Activated CD8-positive, alpha-beta T cell treated with anti-CD3 and anti-CD28 coated beads for 36 hours (primary cell): ENCODE data around the gene KIAA0586. TPM values are rescaled to one million over a fixed set of nuclear protein-coding genes. Genes with fewer than 3 reads are reported as not detected.
A peak's percentile ranks its signal among the peaks of the same experiment; 100 is the strongest.

ENCODE experiments used
- ATAC-seq: fragments of 200-7000 bp; cut with Tn5 transposase; one replicate; pipeline ENCODE4 v1.10.0; 2021; ENCODE audit warnings: mild to moderate bottlenecking, moderate library complexity
- CTCF ChIA-PET: fragments of 350-600 bp; sonication (Branson Sonifier 250); formaldehyde crosslinking; loops from one replicate; lab custom pipeline; 2021; ENCODE audit warnings: antibody characterized with exemption; lab: Charles Lee
- POLR2A ChIA-PET: fragments of 350-600 bp; sonication (Branson Sonifier 250); formaldehyde crosslinking; loops from one replicate; lab custom pipeline; 2021; ENCODE audit warnings: antibody characterized with exemption; lab: Charles Lee
- DNase-seq: peaks from one replicate; pipeline ENCODE4 v3.0.0-alpha.2; 2020
- H3K27ac Mint-ChIP-seq: one replicate; pipeline ENCODE4 v1.8.0; 2021; ENCODE audit warnings: mild to moderate bottlenecking, mixed read lengths
- H3K27me3 Mint-ChIP-seq: one replicate; pipeline ENCODE4 v1.8.0; 2021; ENCODE audit warnings: mixed read lengths
- H3K36me3 Mint-ChIP-seq: one replicate; pipeline ENCODE4 v1.8.0; 2021; ENCODE audit warnings: low read depth, mixed read lengths
- H3K4me1 Mint-ChIP-seq: one replicate; pipeline ENCODE4 v1.8.0; 2021; ENCODE audit warnings: low read depth, mixed read lengths
- H3K4me3 Mint-ChIP-seq: one replicate; pipeline ENCODE4 v1.8.0; 2021; ENCODE audit warnings: mild to moderate bottlenecking, moderate library complexity, mixed read lengths
- H3K9me3 Mint-ChIP-seq: one replicate; pipeline ENCODE4 v1.8.0; 2021; ENCODE audit warnings: mixed read lengths
- intact Hi-C: fragments of 100-400 bp; cut with micrococcal nuclease; formaldehyde crosslinking; loops from one replicate; pipeline ENCODE4 v1.10.0; 2022
- total RNA-seq, 2 experiments: library from RNA; stranded (reverse); gene quantifications; one replicate each; pipeline ENCODE4 v1.2.3, GENCODE V29; 2021
- TF ChIP-seq, protein P1 (sequence below): fragments of 200-600 bp; IDR thresholded peaks from one replicate; pipeline ENCODE4 v1.8.0; 2022; ENCODE audit warnings: antibody characterized with exemption, mild to moderate bottlenecking

The KIAA0586 gene
- total RNA-seq, 2 experiments from 2014 or later, result 23.4 TPM

DNA sequence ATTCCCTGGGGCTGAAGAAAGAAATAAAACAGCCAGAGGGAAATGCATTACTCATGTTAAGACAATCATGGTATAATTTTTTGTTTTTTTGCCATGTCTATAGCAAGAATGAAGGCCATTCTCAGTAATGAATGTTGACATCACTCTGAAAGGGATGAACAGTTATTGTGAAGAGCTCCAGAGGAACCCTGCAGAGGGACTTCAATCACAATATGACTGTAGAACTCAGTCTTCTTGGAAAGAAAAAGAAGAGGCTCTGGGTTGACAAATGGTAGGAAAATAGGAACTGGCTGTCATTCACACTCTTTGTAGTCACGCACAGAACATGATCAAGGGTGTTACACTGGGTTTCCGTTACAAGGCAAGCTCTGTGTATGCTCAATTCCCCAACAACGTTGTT, 136.5 kb downstream of the KIAA0586 start:
- H3K4me3 Mint-ChIP-seq, result no peak overlapping the region
- intact Hi-C loops, result no loop called here
- DNase-seq (no peak), ATAC-seq (no peak)
- ChIA-PET CTCF (no interaction called here), POLR2A (no interaction called here)
- H3K27me3 Mint-ChIP-seq, result no peaks in the 10 kb centered on the region
- H3K27ac Mint-ChIP-seq, result no peak overlapping the region
- H3K4me1 Mint-ChIP-seq, result peaks cover under 1% of the 10 kb centered on the region
- TF ChIP-seq, protein P1, sequence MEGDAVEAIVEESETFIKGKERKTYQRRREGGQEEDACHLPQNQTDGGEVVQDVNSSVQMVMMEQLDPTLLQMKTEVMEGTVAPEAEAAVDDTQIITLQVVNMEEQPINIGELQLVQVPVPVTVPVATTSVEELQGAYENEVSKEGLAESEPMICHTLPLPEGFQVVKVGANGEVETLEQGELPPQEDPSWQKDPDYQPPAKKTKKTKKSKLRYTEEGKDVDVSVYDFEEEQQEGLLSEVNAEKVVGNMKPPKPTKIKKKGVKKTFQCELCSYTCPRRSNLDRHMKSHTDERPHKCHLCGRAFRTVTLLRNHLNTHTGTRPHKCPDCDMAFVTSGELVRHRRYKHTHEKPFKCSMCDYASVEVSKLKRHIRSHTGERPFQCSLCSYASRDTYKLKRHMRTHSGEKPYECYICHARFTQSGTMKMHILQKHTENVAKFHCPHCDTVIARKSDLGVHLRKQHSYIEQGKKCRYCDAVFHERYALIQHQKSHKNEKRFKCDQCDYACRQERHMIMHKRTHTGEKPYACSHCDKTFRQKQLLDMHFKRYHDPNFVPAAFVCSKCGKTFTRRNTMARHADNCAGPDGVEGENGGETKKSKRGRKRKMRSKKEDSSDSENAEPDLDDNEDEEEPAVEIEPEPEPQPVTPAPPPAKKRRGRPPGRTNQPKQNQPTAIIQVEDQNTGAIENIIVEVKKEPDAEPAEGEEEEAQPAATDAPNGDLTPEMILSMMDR, result no peak
- no peaks in the 10 kb centered on the region for H3K9me3 Mint-ChIP-seq
- H3K36me3 Mint-ChIP-seq, result no peaks in the 10 kb centered on the region

- Mint-ChIP-seq H3K27ac (no peak overlapping the region), H3K4me1 (peaks cover 9% of the 10 kb centered on the region), H3K27me3 (no peaks in the 10 kb centered on the region), H3K4me3 (no peak overlapping the region), H3K9me3 (no peaks in the 10 kb centered on the region), H3K36me3 (no peaks in the 10 kb centered on the region)
- CTCF ChIA-PET, result interaction anchor here (1.2 kb wide), 2 partner anchors 8 to 65 kb away, joined by 3 to 4 read pairs; no protein-coding TSS in a partner anchor
- POLR2A ChIA-PET, result interaction anchor here (1.3 kb wide), 1 partner anchor 35 kb away, joined by 3 read pairs; no protein-coding TSS in a partner anchor
- TF ChIP-seq, protein P1, result no peak
- intact Hi-C loops, result no loop called here
- DNase-seq, result no peak
- no peak for ATAC-seq
These were observed 138.3 kb downstream of the KIAA0586 start for GRCh38 chr14:58565832-58566231.

DNA sequence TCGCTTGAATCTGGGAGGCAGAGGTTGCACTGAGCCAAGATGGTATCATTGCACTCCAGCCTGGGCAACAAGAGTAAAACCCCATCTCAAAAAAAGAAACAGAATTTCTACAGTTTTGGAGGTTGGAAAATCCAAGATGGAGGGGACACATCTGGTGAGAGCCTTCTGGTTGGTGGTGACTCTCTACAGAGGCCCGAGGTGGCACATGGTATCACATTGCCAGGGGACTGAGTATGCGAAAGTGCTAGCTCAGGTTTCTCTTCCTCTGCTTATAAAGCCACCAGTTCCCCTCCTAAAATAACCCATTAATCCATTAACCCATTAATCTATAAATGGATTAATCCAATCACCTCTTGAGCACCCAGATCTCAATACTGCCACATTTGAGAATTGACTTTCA, 139.5 kb downstream of the KIAA0586 start:
- Mint-ChIP-seq H3K36me3 (no peaks in the 10 kb centered on the region), H3K4me1 (peaks cover 19% of the 10 kb centered on the region), H3K27me3 (no peaks in the 10 kb centered on the region), H3K4me3 (no peak overlapping the region), H3K9me3 (no peaks in the 10 kb centered on the region), H3K27ac (no peak overlapping the region)
- POLR2A ChIA-PET, result interaction anchor here (1.3 kb wide), 1 partner anchor 34 kb away, joined by 3 read pairs; no protein-coding TSS in a partner anchor
- TF ChIP-seq, protein P1, result no peak
- intact Hi-C loops, result no loop called here
- CTCF ChIA-PET, result interaction anchor here (1.2 kb wide), 1 partner anchor 9 kb away, joined by 3 read pairs; no protein-coding TSS in a partner anchor
- no peak for DNase-seq
- ATAC-seq, result no peak

DNA sequence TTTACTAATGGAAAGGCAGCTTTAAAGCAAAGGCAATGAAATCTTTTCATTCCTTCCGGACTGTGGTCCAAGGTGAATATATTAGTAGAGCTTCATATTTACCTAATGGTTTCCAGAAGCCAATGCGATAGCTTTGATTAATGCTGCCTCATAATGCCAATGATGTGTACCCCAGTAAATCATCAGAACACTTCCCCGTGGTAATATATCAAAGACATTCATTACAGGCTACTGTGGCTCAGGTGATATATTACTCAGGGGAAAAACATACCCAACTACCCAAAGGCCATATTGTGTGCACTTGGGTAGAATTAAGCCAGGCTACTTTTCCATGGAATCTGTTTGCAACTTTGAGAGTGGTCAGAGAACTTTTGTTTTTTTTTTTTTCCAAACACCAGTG, 140.8 kb downstream of the KIAA0586 start:
- TF ChIP-seq, protein P1, result no peak
- Mint-ChIP-seq H3K36me3 (no peaks in the 10 kb centered on the region), H3K9me3 (no peaks in the 10 kb centered on the region), H3K4me3 (no peak overlapping the region), H3K27me3 (no peaks in the 10 kb centered on the region), H3K4me1 (peaks cover 30% of the 10 kb centered on the region), H3K27ac (no peak overlapping the region)
- ChIA-PET CTCF (interaction anchor here (1.3 to 1.6 kb wide), 2 partner anchors 15 to 71 kb away, joined by 3 to 4 read pairs; no protein-coding TSS in a partner anchor), POLR2A (interaction anchor here (0.7 kb wide), 1 partner anchor 31 kb away, joined by 3 read pairs; no protein-coding TSS in a partner anchor)
- DNase-seq (no peak), ATAC-seq (no peak)
- intact Hi-C loops, result no loop called here

- Mint-ChIP-seq H3K4me1 (peaks cover 30% of the 10 kb centered on the region), H3K27me3 (no peaks in the 10 kb centered on the region), H3K9me3 (no peaks in the 10 kb centered on the region), H3K4me3 (no peak overlapping the region), H3K27ac (peak overlapping the region; percentile 89), H3K36me3 (no peaks in the 10 kb centered on the region)
- intact Hi-C loops, result no loop called here
- POLR2A ChIA-PET, result interaction anchor here (0.9 to 1.1 kb wide), 2 partner anchors 65 to 66 kb away, joined by 3 to 5 read pairs; no protein-coding TSS in a partner anchor
- CTCF ChIA-PET, result interaction anchor here (0.9 to 2.8 kb wide), 2 partner anchors 12 to 30 kb away, joined by 3 to 9 read pairs; no protein-coding TSS in a partner anchor
- ATAC-seq, result no peak
- TF ChIP-seq, protein P1, result no peak
- no peak for DNase-seq
These were observed 143.7 kb downstream of the KIAA0586 start for GRCh38 chr14:58571256-58571655.
